ENCODE measurements around the gene EMC8.

The EMC8 gene

DNA sequence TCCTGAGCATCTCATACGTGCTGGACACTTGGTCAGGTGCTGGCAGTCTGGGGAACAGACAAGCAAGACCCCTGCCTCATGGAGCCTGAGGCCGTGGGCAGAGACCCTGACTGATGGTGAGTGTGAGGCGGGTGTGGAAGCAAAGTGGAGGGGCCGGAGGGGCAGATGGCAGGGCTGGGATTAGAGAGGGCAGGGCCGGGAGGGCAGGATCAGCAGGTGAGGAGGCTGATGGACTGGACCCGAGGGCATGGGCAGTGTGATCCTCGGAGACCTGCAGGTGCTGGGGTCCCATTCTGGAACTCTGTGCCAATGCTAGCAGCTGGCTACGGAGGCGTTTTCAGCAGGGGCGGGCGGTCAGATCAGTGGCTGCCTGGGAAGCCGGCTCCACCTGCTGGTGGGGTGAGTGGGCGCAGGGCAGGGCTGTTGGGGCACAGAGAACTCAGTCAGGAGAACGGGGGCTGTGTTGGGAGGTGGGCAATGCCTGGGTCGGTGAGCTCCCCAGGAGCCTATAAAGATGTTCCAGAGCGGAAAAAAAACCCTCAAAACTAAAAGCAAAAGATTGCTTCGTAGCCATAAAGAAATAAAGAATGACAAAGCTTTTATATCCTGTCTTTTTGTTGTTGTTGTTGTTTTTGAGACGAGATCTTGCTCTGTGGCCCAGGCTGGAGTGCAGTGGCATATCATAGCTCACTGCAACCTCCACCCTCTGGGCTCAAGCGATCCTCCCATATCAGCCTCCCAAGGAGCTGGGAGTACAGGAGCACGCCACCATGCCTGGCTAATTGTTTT is 39.5 kb downstream of the EMC8 start:
- TF ChIP-seq, protein P1, sequence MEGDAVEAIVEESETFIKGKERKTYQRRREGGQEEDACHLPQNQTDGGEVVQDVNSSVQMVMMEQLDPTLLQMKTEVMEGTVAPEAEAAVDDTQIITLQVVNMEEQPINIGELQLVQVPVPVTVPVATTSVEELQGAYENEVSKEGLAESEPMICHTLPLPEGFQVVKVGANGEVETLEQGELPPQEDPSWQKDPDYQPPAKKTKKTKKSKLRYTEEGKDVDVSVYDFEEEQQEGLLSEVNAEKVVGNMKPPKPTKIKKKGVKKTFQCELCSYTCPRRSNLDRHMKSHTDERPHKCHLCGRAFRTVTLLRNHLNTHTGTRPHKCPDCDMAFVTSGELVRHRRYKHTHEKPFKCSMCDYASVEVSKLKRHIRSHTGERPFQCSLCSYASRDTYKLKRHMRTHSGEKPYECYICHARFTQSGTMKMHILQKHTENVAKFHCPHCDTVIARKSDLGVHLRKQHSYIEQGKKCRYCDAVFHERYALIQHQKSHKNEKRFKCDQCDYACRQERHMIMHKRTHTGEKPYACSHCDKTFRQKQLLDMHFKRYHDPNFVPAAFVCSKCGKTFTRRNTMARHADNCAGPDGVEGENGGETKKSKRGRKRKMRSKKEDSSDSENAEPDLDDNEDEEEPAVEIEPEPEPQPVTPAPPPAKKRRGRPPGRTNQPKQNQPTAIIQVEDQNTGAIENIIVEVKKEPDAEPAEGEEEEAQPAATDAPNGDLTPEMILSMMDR (conservative IDR thresholded peaks at IDR 0.05; ENCODE audit: control insufficient read depth, insufficient read depth, low read depth, low read length) = peak; percentile 30
- no peak for DNase-seq (ENCODE audit: low read depth)
- H3K4me3 ChIP-seq (ENCODE audit: control insufficient read depth, low read depth, low read length) = no peak overlapping the region

DNA sequence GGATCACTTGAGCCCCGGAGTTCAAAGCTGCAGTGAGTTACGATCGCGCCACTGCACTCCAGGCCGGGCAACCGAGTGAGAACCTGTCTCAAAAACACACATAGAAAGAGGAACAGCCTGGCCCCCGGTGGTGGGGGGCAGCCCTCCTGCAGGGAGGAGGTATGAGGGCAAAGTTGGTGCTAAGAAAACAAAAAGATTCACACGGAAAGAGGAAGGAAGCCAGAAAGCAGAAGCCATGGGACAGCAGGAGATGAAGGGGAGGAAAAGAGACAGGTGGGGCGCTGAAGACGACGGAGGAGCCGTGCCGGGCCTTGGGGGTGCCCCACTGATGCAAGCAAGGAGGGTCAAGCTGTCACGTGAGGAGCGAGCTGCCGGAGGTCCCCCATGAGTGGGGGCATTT is 40.2 kb downstream of the EMC8 start:
- no peak overlapping the region for H3K4me3 ChIP-seq (ENCODE audit: control insufficient read depth, low read depth, low read length)
- TF ChIP-seq, protein P1 (conservative IDR thresholded peaks at IDR 0.05; ENCODE audit: control insufficient read depth, insufficient read depth, low read depth, low read length) = no peak
- DNase-seq (ENCODE audit: low read depth) = no peak

DNA sequence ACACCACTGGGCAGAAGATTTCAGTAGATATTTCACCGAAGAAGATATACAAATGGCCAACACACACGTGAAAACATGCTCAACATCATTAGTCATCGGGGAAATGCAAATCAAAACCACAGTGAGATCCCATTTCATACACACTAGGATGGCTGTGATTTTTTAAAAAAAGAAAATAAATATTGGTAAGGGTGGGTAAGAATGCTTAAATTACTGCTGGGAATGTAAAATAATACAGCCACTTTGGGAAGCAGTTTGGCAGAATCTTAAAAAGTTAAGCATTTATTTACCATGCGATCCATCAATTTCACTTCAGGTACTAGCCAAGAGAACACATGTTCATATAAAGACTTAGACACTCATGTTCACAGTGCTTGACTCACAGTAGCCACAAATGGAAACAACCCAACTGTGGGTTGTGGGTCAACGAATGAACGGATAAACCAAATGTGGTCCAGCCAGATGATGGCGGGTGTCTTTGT is 42.0 kb downstream of the EMC8 start:
- TF ChIP-seq, protein P1 (conservative IDR thresholded peaks at IDR 0.05; ENCODE audit: control insufficient read depth, insufficient read depth, low read depth, low read length) = no peak
- peak; percentile 80 for DNase-seq (ENCODE audit: low read depth)
- no peak overlapping the region for H3K4me3 ChIP-seq (ENCODE audit: control insufficient read depth, low read depth, low read length)

DNA sequence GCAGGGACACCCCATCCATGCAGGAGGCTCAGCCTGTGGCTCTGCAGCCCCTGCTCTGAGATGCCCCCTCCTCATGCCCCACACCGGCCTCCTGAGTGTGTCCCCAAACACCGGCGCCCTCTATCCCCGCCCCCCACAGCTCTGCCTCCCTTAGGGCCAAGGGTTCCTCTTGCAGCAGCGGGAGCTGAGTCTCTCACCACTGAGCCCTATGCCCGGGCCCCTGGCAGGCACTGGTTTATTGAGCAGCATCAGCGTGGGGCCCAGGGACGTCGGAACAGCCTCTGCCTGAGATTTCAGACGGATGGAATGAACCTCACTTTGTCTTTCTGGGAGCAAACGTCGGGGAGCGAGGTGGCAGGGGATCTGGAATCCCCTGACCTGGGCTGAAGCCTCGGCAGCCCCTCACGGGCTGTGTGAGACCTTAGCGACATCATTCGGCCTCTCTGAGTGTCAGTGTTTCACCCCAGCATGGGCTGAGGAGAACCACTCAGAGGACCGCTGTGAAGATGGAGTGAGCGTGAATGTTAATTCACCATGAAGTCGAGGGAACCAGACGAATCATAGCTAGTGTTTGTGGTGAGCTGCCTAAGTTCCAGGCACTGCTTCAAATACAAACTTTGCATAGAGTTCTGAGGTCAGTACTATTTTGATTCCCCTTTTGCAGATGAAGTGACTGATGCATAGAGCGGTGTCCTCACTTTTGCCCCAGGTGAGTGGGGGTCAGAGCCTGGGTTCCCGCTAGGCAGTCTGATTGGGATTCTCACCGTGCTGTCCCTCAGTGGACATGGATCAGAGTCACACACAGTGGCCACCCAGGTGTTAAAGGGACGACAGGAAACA is 43.2 kb downstream of the EMC8 start:
- TF ChIP-seq, protein P1 (conservative IDR thresholded peaks at IDR 0.05; ENCODE audit: control insufficient read depth, insufficient read depth, low read depth, low read length) = no peak
- peak; percentile 30 for DNase-seq (ENCODE audit: low read depth)

DNA sequence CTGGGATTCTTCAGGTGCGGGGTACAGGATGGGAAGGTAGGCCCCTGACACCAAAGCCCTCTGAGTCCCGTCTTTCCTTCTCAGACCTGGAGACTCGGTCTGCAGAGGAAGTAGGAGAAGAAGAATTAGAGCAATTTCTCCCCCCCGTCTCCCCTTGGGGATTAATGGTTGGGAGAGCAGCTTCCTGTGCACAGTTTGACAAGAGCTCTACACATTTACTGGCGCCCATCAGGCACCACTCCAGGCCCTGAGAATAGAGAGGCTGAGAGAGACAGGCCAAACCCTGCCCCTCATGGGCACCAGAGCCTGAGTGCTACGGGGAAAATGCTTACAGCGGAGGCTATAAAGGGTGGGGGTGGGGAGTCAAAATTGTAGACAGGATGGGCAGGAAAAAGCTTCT is 44.9 kb downstream of the EMC8 start:
- no peak overlapping the region for H3K4me3 ChIP-seq (ENCODE audit: control insufficient read depth, low read depth, low read length)
- TF ChIP-seq, protein P1 (conservative IDR thresholded peaks at IDR 0.05; ENCODE audit: control insufficient read depth, insufficient read depth, low read depth, low read length) = no peak
- no peak for DNase-seq (ENCODE audit: low read depth)

More for the DNA sequence above, 43.2 kb downstream of the EMC8 start:
- H3K4me3 ChIP-seq (ENCODE audit: control insufficient read depth, low read depth, low read length) = no peak overlapping the region

DNA sequence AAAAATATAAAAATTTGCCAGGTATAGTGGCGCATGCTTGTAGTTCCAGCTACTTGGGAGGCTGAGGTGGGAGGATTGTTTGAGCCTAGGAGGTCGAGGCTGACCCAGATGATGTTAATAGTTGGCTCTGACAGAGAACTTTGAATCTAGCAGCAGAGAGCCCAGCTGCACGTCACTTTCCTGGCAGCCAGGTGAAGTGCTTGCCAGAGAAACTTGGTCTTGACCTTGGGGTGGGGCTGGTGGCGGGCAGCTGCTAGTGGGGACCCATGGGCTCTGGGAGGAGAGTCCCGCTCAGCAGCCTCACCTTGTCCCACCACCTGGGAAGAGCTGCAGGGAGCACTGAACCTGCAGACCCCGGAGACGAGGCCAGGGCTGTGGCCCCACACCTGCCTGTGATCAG is 45.4 kb downstream of the EMC8 start:
- TF ChIP-seq, protein P1 (conservative IDR thresholded peaks at IDR 0.05; ENCODE audit: control insufficient read depth, insufficient read depth, low read depth, low read length) = no peak
- DNase-seq (ENCODE audit: low read depth) = no peak
- no peak overlapping the region for H3K4me3 ChIP-seq (ENCODE audit: control insufficient read depth, low read depth, low read length)

All from fibroblast of mammary gland (primary cell).